Upper lobe of left lung (tissue), 6 donors: Measurements from ENCODE around the gene COA8. TPM values are rescaled to one million over a fixed set of nuclear protein-coding genes. Genes with fewer than 3 reads are reported as not detected.
A peak's percentile ranks its signal among the peaks of the same experiment; 100 is the strongest.

Source experiments
- ATAC-seq, 2 donors: fragments of 200-7000 bp; cut with Tn5 transposase; one replicate each; pipeline ENCODE4 v1.9.1; 2022; ENCODE audit warnings: mild to moderate bottlenecking in 2 of 2, moderate library complexity in 2 of 2; ENCODE audit not compliant: low FRiP score in 2 of 2
- DNase-seq, 2 donors: peaks; one replicate each; pipeline ENCODE4 v3.0.0-alpha.2; 2019 to 2020
- H3K27ac ChIP-seq, 4 donors: fragments of 200-600 bp; sonication (generic); one replicate each; pipeline ENCODE4 v1.5.1; 2016 to 2019
- H3K27me3 ChIP-seq, 4 donors: fragments of 200-600 bp; sonication (generic); one replicate each; pipeline ENCODE4 v1.5.1; 2017 to 2019
- H3K36me3 ChIP-seq, 4 donors: fragments of 200-600 bp; sonication (generic); one replicate each; pipeline ENCODE4 v1.5.1; 2016 to 2019
- H3K4me1 ChIP-seq, 4 donors: fragments of 200-600 bp; sonication (generic); one replicate each; pipeline ENCODE4 v1.5.1; 2018 to 2019
- H3K4me3 ChIP-seq, 4 donors: fragments of 200-600 bp; sonication (generic); one replicate each; pipeline ENCODE4 v1.5.1; 2017 to 2019; ENCODE audit warnings: mild to moderate bottlenecking in 2 of 4, moderate library complexity in 1 of 4
- H3K9me3 ChIP-seq, 4 donors: fragments of 200-600 bp; sonication (generic); one replicate each; pipeline ENCODE4 v1.5.1; 2018 to 2019
- CTCF ChIP-seq, 6 experiments: fragments of 450-650 bp in 4 of 6; fragments of 200-600 bp in 2 of 6; sonication (generic) in 2 of 6; IDR thresholded peaks; one replicate each; pipeline ENCODE4 v1.5.1; 2016 to 2019; ENCODE audit warnings: antibody characterized with exemption in 6 of 6
- EP300 ChIP-seq, 4 donors: sonication (generic); formaldehyde crosslinking; IDR thresholded peaks; one replicate each; pipeline ENCODE4 v1.5.1; 2017; ENCODE audit warnings: antibody characterized with exemption in 4 of 4, control low read depth in 2 of 4
- POLR2A ChIP-seq, 4 donors: fragments of 450-650 bp; IDR thresholded peaks; one replicate each; pipeline ENCODE4 v1.5.1; 2016 to 2017; ENCODE audit warnings: antibody characterized with exemption in 4 of 4, mild to moderate bottlenecking in 2 of 4
- POLR2AphosphoS5 ChIP-seq, 2 donors: sonication (generic); formaldehyde crosslinking; IDR thresholded peaks; one replicate each; pipeline ENCODE4 v1.5.1; 2017; ENCODE audit warnings: antibody characterized with exemption in 2 of 2
- WGBS, 2 donors: methylation state at CpG; one replicate each; pipeline ENCODE4 v1.1.5; 2017 to 2018; 5-methylcytosine and 5-hydroxymethylcytosine counted together
- total RNA-seq, 6 donors: library from RNA; depleted of rRNA in 4 of 6; stranded (reverse); fragments of >200 nt in 4 of 6; gene quantifications; one replicate each; pipeline versions ENCODE4 v1.1.0 to v1.2.1, GENCODE V29; 2016 to 2021
- donor health status: DM: no; HTN: no; CAD: no; lungs with moderate emphysema.
- donor health status: DM: no; HTN: yes; CAD: no; lungs with severe emphysema.

The COA8 gene
- total RNA-seq, 6 donors from 2014 or later = 12.6 to 38.3 (median 28.6) TPM

DNA sequence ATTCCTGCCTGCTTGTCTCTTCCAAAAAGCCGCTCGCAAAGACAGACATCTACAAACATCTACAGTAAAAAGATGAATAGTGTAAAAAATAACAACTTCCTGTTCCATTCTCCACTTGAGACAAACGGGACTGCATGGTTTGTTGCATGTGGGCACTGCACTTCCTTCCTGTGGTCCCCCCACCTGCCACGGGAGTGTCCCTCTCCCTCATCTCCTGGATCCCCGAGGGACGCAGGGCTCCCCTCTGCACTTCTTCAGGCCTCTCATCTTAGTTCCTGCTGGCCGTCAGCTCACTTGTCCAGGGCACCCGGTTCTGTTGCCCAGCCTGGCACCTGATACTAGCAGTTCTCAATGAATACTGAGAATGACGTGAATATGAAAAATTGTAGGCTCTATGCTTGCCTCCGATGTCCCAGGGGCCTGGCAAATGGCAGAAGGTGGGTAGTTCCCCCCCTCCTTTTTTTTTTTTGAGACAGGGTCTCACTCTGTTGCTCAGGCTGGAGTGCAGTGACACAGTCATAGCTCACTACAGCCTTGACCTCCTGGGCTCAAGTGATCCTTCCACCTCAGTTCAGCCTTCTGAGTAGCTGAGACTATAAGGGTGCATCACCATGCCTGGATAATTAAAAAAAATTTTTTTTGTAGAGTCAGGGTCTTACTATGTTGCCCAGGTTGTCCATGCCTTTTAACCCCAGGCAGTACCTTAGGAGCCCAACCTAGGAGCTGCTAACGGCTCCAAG lies 62.8 kb downstream of the COA8 start:
- H3K27ac ChIP-seq = peak overlapping the region; percentile 62 to 87 (median 85)
- H3K27me3 ChIP-seq = no peaks in the 10 kb centered on the region
- H3K9me3 ChIP-seq = no peaks in the 10 kb centered on the region
- ATAC-seq (no peak), DNase-seq (no peak)
- WGBS, 2 donors = 28 to 34% methylated on average over 11 of the region's 11 CpGs
- no peak overlapping the region for H3K4me3 ChIP-seq
- peaks cover 38 to 56% (median 46%) of the 10 kb centered on the region in 4 donors for H3K4me1 ChIP-seq
- TF ChIP-seq POLR2AphosphoS5 (IDR thresholded peaks at IDR 0.05) (no peak), CTCF (IDR thresholded peaks at IDR 0.05) (no peak), EP300 (IDR thresholded peaks at IDR 0.05) (no peak), POLR2A (IDR thresholded peaks at IDR 0.05) (no peak)
- no peaks in the 10 kb centered on the region for H3K36me3 ChIP-seq

DNA sequence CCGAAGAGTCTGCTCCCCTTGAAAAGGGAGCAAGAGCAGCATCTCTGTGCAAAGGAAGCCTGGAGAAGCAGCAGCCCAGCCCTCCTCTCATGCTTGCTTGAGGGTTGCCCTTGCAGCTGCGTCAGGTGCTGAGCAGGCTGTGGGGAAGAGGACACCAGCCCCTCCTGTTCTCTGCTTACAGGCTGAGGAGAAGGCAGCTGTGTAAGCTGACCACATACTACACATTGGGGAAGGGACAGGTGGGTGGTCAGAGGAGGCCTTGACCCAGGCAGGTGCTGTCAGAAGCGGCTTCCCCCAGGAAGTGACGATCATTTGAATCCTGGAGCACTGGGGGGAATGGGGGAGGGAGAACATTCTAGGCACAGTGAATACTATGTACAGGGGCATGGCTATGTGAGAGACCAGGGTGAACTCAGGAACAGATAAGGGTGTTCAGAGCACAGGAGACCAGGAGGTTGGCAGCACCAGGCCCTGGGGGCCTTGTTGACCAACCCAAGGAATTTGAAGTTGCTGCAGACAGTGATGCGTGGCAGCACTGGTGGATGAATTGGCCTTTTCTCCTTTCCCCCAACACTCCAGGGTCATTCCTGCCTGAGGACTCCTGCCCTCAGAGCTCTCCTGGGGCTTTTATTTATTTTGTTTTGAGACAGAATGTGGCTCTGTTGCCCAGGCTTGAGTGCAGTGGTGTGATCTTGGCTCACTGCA lies 63.5 kb downstream of the COA8 start:
- Histone ChIP-seq H3K27me3 (no peaks in the 10 kb centered on the region), H3K4me1 (peaks cover 45 to 62% (median 53%) of the 10 kb centered on the region in 4 donors), H3K27ac (peak overlapping the region; percentile 9 to 100 (median 86)), H3K36me3 (no peaks in the 10 kb centered on the region), H3K9me3 (no peaks in the 10 kb centered on the region), H3K4me3 (no peak overlapping the region)
- ATAC-seq = no peak
- DNase-seq = no peak
- TF ChIP-seq POLR2A (IDR thresholded peaks at IDR 0.05) (no peak), CTCF (IDR thresholded peaks at IDR 0.05) (no peak), EP300 (IDR thresholded peaks at IDR 0.05) (no peak), POLR2AphosphoS5 (IDR thresholded peaks at IDR 0.05) (no peak)
- WGBS, 2 donors = 71 to 73% methylated on average over 5 of the region's 5 CpGs

DNA sequence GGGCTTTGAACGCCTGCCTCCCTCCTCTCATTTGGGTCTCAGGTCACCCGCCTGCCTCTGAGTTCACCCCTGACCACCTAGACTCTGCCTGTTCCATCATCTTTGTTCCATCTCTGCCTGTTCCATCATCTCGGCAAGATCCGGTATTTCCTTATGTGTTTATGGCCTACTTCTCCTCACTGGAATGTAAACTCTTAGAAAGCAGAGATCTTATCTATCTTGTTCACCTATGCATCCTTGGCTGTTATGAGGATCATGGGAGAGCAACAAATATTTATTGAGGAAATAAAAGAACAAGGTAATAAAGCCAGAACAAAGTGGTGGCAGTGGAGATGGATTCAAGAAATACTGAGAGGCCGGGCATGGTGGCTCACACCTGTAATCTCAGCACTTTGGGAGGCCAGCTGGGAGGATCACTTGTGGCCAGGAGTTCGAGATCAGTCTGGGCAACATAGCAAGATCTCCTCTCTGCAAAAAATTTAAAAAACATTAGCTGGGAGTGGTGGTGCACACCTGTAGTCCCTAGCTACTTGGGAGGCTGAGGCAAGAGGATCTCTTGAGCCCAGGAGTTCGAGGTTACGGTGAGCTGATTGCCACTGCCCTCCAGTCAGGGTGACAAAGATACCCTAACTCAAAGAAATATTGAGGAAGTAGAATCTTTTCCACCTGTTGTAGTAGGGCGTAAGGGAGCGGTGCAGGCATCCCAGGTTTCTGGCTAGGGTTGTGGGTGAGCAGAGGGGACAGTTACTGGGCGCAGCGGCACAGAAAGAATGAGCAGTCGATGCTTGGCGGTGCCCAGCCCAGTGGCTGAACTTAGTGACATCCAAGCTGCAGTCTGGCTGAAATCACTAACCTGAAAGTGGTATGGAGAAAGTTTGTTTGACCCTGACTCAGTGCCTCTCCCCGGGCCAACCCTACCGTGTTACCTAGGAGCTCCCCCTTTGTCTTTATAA lies 64.6 kb downstream of the COA8 start:
- no peaks in the 10 kb centered on the region for H3K27me3 ChIP-seq
- DNase-seq (no peak), ATAC-seq (no peak)
- peak overlapping the region; percentile 98 to 100 (median 99) for H3K27ac ChIP-seq
- 91 to 94% methylated on average over 16 of the region's 16 CpGs for WGBS, 2 donors
- no peaks in the 10 kb centered on the region for H3K9me3 ChIP-seq
- peaks cover 49 to 72% (median 62%) of the 10 kb centered on the region in 4 donors for H3K4me1 ChIP-seq
- H3K36me3 ChIP-seq = no peaks in the 10 kb centered on the region
- H3K4me3 ChIP-seq = no peak overlapping the region
- TF ChIP-seq EP300 (IDR thresholded peaks at IDR 0.05) = no peak
- no peak for TF ChIP-seq POLR2A (IDR thresholded peaks at IDR 0.05)

DNA sequence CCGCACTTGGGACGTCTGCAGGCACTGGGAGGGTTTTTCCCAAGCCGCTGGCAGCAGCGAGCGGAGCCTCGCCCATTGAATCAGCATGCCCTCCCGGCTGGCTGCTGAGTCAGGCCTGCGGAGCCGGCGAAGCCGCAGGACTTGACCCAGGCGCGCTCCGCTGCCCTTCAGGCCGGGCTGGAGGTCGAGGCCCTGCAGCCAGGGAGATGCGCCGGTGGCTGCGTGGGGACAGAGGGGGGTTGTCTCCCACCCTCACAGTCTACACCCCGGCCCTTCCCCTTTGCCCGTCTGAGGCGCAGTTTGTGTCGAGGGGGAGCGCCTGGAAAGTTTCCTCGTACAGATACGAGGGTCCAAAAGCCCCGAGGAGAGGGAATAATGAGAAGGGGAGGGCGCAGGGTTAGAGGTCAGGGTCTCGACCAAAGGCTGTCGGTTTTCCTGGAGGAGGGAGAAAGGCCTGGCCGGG lies 65.5 kb downstream of the COA8 start:
- Histone ChIP-seq H3K36me3 (peaks cover 0 to 8% (median 0%) of the 10 kb centered on the region in 4 donors), H3K4me1 (peaks cover 57 to 78% (median 68%) of the 10 kb centered on the region in 4 donors), H3K27ac (peak overlapping the region; percentile 98 to 100 (median 99)), H3K27me3 (no peaks in the 10 kb centered on the region), H3K4me3 (peak overlapping the region; percentile 87 to 99 (median 93)), H3K9me3 (no peaks in the 10 kb centered on the region)
- ATAC-seq (peak; percentile 69 to 84), DNase-seq (peak; percentile 90 to 93)
- 2 to 3% methylated on average over 13 to 17 of the region's 31 CpGs for WGBS, 2 donors
- TF ChIP-seq POLR2AphosphoS5 (IDR thresholded peaks at IDR 0.05) = peak; percentile 81 to 90
- peak in 2 of 4 donors; percentile 76 to 77 for TF ChIP-seq POLR2A (IDR thresholded peaks at IDR 0.05)
- TF ChIP-seq CTCF (IDR thresholded peaks at IDR 0.05) = peak in 1 of 6 experiments; percentile 6
- no peak for TF ChIP-seq EP300 (IDR thresholded peaks at IDR 0.05)
